Measurements from ENCODE around the gene KCNQ1OT1.

DNA sequence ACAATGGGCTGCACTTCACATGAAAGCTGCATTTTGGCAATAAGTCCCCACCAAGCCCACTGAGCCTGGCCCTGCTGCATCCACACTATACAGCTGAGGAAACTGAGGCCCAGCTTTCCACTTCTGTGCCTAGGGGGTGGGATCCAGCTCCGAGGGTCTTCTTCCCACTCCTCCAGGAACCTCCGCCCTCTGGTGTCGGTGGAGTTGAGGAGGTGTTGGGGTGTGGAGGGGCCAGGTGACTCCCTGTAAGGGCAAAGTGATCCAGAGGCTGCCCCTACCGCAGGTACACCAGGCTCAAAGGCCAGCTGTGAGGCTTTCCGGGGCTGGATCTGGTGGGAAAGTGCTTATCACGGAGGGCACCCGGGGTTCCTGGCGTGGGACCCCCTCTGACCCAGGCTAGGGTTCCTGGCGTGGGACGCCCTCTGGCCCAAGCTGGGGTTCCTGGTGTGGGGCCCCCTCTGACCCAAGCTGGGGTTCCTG is 130.0 kb downstream of the KCNQ1OT1 start:
- TF ChIP-seq, protein P1, sequence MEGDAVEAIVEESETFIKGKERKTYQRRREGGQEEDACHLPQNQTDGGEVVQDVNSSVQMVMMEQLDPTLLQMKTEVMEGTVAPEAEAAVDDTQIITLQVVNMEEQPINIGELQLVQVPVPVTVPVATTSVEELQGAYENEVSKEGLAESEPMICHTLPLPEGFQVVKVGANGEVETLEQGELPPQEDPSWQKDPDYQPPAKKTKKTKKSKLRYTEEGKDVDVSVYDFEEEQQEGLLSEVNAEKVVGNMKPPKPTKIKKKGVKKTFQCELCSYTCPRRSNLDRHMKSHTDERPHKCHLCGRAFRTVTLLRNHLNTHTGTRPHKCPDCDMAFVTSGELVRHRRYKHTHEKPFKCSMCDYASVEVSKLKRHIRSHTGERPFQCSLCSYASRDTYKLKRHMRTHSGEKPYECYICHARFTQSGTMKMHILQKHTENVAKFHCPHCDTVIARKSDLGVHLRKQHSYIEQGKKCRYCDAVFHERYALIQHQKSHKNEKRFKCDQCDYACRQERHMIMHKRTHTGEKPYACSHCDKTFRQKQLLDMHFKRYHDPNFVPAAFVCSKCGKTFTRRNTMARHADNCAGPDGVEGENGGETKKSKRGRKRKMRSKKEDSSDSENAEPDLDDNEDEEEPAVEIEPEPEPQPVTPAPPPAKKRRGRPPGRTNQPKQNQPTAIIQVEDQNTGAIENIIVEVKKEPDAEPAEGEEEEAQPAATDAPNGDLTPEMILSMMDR (IDR thresholded peaks at IDR 0.05), result no peak
- TF ChIP-seq EP300 (IDR thresholded peaks at IDR 0.05) (no peak), POLR2A (IDR thresholded peaks at IDR 0.05; ENCODE audit: low read depth) (no peak)
